ENCODE measurements around the gene TRIM14.
"Not testable (repeated sequence)": the region's sequence is repeated elsewhere in the genome, so short reads cannot be mapped to it uniquely, and the experiment has no call there.

The TRIM14 gene

DNA sequence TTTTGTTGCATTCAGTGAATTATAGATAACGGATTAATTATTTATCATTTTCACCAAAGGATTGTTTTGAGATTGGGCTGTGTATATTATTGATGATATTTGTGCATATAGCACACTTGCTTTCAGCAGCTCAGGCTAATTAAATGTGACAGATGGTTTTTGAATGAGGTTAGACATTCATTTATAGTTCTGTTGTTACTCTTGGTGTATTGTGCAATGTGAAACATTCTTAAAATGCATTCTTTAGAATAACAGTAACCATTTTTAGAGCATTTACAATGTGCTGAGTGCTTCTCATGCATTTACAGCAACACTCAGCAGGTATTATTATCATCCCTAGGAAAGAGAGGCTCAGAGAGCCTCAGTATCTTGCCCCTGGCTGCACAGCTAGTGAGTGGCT is 38.7 kb downstream of the TRIM14 start:
- no peak for DNase-seq

DNA sequence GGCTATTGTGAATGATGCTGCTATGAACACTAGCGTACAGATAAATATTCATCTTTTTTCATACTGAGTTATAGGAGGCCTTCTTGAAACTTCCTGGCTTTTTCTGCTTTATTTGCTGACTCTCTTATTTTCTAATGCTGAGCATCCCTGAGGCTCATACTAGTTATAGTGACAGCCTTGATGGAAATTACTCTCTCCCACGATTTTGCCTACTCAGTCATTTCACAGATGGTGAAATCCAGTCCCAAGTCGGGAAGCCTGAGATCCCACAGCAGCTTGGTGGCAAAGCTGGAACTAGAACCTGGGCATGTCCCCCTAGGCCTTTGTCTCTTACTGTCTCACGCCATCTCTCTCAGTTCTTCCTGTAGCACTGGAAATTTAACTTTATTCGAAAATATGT is 40.1 kb downstream of the TRIM14 start:
- no peak for DNase-seq

DNA sequence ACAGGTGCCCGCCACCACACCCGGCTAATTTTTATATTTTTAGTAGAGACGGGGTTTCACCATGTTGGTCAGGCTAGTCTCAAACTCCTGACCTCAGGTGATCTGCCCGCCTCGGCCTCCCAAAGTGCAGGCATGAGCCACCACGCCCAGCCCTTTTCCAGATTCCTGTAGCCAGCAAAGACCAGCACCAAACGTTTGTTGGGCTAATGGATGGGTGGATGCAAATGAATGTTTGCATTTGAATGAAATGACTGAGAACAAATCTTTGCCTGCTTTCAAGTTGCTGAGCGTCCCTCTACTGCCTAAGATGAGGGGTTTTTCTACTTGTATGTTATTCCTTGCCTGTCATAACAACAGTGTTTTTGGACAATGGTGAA is 42.5 kb downstream of the TRIM14 start:
- not testable (repeated sequence) for DNase-seq

DNA sequence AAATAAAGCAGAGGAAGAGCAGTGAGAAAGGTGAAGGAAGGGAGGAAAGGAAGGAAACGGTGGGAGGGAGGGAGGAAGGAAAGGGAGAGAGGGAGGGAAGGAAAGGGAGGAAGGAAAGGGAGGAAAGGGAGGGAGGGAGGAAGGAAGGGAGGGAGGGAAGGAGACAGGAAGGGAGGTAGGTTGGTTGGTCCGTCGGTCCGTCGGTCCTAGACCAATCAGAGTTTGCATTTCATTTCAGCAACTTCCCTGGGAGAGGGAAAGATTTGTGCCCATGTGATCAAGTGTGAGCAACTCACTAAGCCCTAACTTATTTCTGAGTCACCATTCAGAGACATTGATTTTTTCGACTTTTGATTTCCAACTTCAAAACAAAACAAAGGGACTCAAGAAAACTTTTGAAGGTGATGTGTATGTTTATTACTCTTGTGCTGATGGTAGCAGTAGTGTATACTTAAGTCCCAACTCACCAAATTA is 43.7 kb downstream of the TRIM14 start:
- DNase-seq = no peak

GRCh38 chr9:98074115-98074990 is 44.7 kb downstream of the TRIM14 start:
- DNase-seq = peak; percentile 48

GRCh38 chr9:98071737-98072136 is 47.3 kb downstream of the TRIM14 start:
- no peak for DNase-seq

DNA sequence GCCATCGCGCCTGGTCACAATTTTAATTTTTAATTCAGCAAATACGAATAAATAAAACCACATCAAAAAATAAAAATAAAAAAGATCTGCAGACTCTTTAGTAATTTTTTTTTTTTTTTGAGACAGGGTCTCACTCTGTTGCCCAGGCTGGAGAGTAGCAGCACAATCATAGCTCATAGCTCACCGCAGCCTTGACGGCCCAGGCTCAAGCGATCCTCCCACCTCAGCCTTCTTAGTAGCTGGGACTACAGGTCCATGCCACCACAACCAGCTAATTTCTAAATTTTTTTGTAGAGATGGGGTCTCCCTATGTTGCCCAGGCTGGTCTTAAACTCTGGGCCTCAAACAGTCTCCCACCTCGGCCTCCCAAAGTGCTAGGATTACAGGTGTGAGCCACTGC is 48.3 kb downstream of the TRIM14 start:
- no peak for DNase-seq

- no peak for DNase-seq
Measured at GRCh38 chr9:98069551-98069950, 49.5 kb downstream of the TRIM14 start.

DNA sequence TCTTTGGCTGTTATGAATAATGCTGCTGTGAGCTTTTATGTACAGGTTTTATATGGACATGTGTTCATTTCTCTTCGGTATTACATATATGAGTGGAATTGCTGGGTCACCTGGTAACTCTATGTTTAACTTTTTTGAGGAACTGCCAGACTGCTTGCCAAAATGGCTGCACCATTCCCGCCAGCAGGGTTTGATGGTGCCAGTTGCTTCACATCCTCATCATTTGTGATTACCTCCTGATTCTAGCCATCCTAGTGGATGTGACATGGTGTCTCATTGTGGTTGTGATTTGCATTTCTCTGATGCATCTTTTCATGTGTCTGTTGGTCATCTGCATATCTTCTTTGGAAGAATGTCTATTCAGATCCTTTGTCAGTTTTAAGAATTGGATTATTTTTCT is 51.8 kb downstream of the TRIM14 start:
- DNase-seq = no peak

DNA sequence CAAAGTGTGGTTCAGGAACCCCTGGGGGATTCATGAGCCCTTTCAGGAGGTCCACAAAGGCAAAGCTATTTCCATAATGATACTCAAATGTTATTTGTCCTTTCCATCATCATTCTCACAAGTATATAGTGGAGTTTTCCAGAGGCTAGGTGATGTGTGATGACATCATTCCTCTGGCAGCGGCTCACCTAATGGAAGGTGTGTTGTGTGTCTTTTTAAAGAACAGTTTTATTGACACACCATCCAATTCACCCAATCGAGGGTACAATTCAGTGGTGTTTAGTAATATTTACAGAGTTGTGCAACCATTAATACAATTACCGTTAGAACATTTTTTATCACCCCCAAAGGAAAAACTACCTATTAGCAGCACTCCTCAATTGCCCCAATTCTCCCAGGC is 52.8 kb downstream of the TRIM14 start:
- DNase-seq = no peak

DNA sequence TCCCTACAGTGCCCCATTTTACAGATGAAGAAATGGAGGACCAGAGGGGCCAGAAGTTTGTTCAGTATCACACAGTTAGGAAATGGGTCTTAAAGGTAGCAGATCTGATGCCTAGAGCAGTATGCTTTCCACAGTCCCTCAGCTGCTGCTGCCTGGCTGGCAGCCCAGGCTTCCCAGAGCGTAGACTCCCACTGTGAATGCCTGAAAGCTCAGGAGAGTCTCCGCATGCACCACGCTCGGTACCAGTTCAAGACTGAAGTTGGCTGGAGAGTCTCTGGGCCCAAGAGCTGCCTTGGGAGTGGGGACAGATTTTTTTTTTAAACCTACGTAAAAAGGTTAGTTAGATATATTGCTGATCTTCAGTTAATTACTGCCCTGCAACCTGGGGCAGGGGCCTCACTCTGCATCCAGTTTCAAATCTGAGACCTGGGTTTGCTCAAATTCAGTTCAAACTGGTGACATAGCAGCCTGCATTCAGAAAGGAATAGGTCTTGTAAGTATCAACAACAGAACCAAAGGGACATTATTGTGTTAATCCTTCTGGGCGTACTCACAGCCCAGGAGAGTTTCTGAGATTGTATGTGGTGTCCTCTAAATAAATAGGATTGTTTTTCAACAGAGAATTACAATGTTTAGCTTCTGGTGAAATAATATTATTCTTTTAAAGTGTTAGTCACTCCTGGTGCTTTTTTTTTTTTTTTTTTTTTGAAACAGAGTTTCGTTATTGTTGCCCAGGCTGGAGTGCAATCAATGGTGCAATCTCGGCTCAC is 54.2 kb downstream of the TRIM14 start:
- no peak for DNase-seq

DNA sequence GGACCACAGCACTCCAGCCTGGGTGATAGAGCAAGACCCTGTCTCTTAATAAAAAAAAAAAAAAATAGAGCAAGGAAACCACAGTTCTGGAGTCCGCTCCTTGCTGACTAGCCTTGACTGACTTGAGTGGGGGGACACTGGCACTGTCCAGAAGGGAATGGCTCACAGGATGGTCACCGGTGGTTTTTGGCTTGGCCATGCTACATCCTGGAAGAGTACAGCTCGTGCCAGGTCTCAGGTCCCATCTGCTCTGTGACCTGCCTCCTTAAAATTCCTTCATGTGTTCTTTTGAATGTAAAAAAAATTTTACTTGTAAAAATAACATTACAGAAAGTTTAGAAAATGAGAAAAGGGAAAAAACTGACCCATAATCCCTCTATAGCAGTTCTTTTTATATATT is 56.9 kb downstream of the TRIM14 start:
- no peak for DNase-seq

GRCh38 chr9:98057138-98057799 is 61.8 kb downstream of the TRIM14 start:
- no peak for DNase-seq

DNA sequence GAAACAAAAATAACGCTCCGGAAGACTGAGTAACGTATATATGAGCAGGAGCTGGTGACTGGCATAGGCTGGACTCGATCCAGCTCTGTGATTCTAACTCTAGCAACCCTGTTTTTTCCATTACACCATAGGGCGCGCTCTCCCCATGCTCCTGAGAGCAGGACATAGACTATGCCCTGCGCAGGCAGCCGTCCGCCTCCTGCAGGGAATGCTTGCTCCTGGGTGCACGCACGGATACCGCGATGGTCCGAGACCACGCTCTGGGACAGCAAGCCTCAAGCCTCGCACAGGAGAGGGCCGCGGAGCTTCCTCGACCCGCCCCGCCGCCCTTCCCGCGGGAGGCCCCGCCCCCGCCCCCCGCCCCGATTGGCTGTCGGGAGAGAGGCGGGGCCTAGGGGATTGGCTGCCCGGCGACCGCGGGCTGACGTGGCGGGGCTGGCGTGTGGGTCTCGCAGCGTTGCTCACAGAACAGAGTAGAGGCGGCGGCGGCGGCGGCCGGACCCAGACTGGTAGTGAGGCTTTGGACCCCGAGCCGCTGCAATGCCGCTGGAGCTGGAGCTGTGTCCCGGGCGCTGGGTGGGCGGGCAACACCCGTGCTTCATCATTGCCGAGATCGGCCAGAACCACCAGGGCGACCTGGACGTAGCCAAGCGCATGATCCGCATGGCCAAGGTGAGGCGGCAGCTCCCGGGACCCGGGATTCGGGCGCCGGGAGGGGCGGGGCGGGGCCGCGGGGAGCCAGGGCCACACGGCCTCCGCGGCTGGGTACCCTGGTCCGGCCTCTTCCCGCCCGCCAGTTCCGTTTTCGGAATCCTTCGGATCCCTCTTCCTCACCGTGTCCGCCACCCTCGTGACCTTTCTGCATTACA is 62.5 kb downstream of the TRIM14 start, which contains the start of gene NANS:
Gene NANS, plus strand, starts transcription at position 464 of the 869 bp plus-strand sequence. Its CDS starts 77 bp downstream, at position 541.
- peak; percentile 96 for DNase-seq

- no peak for DNase-seq
Measured at GRCh38 chr9:98054376-98054951, 64.6 kb downstream of the TRIM14 start.

DNA sequence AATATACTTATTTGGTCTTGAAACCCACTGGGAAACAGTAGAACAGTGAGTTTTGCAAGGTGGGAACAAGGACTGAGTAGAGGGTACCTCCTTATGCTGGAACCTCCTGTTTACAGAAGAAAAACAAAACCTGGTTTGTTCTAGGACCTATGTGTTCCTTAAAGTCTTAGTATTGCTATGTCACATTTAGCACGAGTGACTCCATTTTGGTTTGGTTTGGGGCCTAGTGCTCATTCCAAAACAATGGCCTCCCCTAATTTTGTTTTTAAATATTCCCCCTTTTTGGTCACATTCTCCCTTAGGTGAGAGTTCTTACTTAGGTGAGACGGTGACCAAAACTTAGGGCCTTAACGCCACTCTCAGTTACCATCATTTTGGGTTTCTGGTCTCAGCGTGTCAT is 68.7 kb downstream of the TRIM14 start:
- no peak for DNase-seq

DNA sequence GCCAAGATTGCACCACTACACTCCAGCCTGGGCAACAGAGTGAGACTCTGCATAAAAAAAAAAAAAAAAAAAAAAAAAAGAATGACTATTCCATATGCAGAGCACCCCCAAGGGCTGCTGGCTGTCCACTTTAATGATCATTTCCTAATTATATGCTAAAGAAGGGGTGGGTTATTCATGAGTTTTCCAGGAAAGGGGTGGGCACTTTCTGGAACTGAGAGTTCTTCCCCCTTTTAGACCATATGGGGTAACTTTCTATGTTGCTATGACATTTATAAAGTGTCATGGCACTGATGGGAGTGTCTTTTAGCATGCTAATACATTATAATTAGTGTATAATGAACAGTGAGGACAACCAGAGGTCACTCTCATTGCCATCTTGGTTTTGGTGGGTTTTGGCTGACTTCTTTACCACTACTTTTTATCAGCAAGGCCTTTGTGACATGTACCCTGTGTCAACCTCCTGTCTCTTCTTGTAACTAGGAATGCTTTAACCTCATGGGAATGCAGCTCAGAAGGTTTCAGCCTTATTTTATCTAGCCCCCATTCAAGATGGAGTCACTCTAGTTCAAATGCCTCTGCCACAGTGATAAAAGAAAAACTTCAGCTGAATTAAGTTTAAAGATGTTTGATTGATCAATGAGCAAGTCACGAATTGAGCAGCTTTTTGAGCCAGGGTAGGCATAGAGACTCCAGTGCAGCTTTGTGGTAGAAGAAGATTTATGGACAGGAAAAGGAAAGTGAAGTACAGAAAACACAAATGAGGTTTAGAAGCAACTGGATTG is 69.5 kb downstream of the TRIM14 start:
- no peak for DNase-seq

DNA sequence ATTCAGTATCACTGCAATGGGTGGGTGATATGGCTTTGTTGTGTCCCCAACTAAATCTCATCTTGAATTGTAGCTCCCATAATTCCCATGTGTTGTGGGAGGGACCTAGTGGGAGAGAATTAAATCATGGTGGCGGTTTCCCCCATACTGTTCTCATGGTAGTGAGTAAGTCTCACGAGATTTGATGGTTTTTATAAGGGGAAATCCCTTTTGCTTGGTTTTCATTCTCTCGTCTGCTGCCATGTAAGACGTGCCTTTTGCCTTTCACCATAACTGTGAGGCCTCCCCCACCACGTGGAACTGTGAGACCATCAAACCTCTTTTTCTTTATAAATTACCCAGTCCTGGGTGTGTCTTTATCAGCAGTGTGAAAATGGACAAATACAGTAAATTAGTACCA is 72.0 kb downstream of the TRIM14 start:
- no peak for DNase-seq

DNA sequence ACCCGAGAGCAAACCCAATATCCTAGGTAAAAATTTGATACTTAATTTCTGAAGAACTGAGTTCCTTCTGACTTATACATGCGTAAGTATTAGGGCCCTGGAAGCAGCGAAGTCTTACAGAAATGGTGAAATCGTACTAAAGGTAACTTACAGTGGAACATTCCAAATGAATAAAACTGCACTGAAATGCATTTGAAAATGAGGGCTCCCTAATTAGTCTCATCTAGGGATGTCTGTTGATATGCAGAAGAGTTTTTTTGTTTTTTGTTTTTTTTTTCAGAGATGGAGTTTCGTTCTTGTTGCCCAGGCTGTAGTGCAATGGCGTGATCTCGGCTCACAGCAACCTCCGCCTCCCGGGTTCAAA is 72.9 kb downstream of the TRIM14 start:
- DNase-seq = no peak

DNA sequence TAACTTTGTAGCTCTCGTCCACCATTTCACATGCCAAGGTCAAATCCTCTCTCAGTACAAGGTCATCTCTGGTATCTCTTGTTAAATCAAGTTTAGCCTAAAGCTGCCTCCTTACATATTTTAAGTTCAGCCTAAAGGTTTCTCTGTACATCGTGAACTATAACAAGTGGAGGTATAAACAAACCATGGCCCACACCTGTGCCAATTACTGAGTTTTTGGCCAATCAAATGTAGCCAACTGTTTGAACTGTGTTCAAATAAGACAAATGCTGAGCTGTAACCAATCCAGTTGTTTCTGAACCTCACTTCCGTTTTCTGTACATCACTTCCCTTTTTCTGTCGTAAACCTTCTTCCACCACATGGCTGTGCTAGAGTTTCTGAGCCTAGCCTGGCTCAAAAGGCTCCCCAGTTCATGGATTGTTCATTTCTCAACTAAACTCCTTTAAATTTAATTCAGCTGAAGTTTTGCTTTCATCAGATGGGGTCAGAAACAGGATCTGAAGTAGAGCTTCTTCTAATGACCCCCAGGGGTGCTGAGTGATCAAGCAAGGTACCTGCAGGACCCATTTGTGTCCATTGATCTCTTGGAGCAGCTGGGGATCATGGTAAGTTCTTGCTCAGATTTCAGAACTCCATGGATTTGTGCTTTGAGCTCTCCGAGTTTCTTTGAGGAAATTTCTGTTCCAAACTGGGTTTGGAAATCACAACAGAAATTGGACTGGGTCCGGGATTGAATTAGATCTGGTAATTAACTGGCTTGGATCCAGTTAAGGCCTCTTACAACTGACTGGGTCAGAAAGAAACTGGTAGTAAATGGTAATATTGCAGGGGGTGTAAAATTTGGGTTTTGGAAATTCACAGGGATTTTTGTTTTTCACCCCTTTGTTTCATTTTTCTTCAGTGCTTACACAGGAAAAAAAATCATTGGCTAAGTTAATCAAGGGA is 73.5 kb downstream of the TRIM14 start:
- no peak for DNase-seq

All from kidney glomerular epithelial cell (primary cell).